Renal pelvis (tissue), 4 donors: ENCODE results near the gene LIME1. TPM values are rescaled to one million over a fixed set of nuclear protein-coding genes. Genes with fewer than 3 reads are reported as not detected.
"Not testable (repeated sequence)": the region's sequence is repeated elsewhere in the genome, so short reads cannot be mapped to it uniquely, and the experiment has no call there.

Experiments
- DNase-seq: peaks from one replicate; pipeline ENCODE4 v3.0.0-alpha.2; 2013
- polyA plus RNA-seq, 3 donors: library from polyadenylated mRNA; unstranded; fragments of 120-200 nt; gene quantifications; one replicate each; pipeline ENCODE4 v1.2.1, GENCODE V29; 2013; ENCODE audit not compliant: insufficient read length in 3 of 3

LIME1 gene
- polyA plus RNA-seq, 3 donors = 11.8 to 13.4 (median 12.4) TPM

GRCh38 chr20:63706852-63707557 is 29.5 kb upstream of the LIME1 start:
- no peak for DNase-seq

GRCh38 chr20:63707558-63708300 is 28.7 kb upstream of the LIME1 start, which contains the start of the genes ARFRP1 and ZGPAT:
Gene ARFRP1 (minus strand): TSS chr20:63707976. CDS start chr20:63707091, 885 bp downstream.
Gene ZGPAT (plus strand): TSS chr20:63708039. CDS start chr20:63708581, 542 bp downstream.
- DNase-seq = peak; percentile 86

GRCh38 chr20:63708301-63709148 is 27.9 kb upstream of the LIME1 start:
- DNase-seq = no peak

GRCh38 chr20:63709149-63709527 is 27.3 kb upstream of the LIME1 start:
- no peak for DNase-seq

- no peak for DNase-seq
These were observed 25.3 kb upstream of the LIME1 start for GRCh38 chr20:63711085-63711645.

- DNase-seq = no peak
These were observed 24.3 kb upstream of the LIME1 start for GRCh38 chr20:63712191-63712590.

- DNase-seq = no peak
These were observed 21.6 kb upstream of the LIME1 start for GRCh38 chr20:63714858-63715257.

- no peak for DNase-seq
These were observed 17.5 kb upstream of the LIME1 start for GRCh38 chr20:63718996-63719395.

GRCh38 chr20:63722967-63723622 is 13.4 kb upstream of the LIME1 start:
- not testable (repeated sequence) for DNase-seq

GRCh38 chr20:63730189-63730733 is 6.2 kb upstream of the LIME1 start:
- not testable (repeated sequence) for DNase-seq

GRCh38 chr20:63731410-63731809 is 5.1 kb upstream of the LIME1 start:
- no peak for DNase-seq

- no peak for DNase-seq
These were observed 4.1 kb upstream of the LIME1 start for GRCh38 chr20:63732118-63733095.

- DNase-seq = no peak
These were observed 3.3 kb upstream of the LIME1 start for GRCh38 chr20:63733117-63733516.

GRCh38 chr20:63733579-63734081 is 2.8 kb upstream of the LIME1 start:
- no peak for DNase-seq

GRCh38 chr20:63734111-63734945 is 2.1 kb upstream of the LIME1 start:
- no peak for DNase-seq

GRCh38 chr20:63734946-63735858 is 1.3 kb upstream of the LIME1 start:
- DNase-seq = no peak

- no peak for DNase-seq
These were observed 630 bp downstream of the LIME1 start for GRCh38 chr20:63736893-63737694.
